GM18511 (cell line): ENCODE data around the gene RIPOR3.
"Not testable (repeated sequence)": the region's sequence is repeated elsewhere in the genome, so short reads cannot be mapped to it uniquely, and the experiment has no call there.

Experiments
- ATAC-seq: cut with Tn5 transposase; IDR thresholded peaks from one replicate; pipeline ENCODE4 v1.9.1; 2021; ENCODE audit warnings: mild to moderate bottlenecking, moderate library complexity; ENCODE audit not compliant: unreplicated experiment

Gene RIPOR3

GRCh38 chr20:50704514-50704913 lies 13.2 kb upstream of the RIPOR3 start:
- ATAC-seq = no peak

GRCh38 chr20:50703651-50704438 lies 12.5 kb upstream of the RIPOR3 start:
- not testable (repeated sequence) for ATAC-seq

DNA sequence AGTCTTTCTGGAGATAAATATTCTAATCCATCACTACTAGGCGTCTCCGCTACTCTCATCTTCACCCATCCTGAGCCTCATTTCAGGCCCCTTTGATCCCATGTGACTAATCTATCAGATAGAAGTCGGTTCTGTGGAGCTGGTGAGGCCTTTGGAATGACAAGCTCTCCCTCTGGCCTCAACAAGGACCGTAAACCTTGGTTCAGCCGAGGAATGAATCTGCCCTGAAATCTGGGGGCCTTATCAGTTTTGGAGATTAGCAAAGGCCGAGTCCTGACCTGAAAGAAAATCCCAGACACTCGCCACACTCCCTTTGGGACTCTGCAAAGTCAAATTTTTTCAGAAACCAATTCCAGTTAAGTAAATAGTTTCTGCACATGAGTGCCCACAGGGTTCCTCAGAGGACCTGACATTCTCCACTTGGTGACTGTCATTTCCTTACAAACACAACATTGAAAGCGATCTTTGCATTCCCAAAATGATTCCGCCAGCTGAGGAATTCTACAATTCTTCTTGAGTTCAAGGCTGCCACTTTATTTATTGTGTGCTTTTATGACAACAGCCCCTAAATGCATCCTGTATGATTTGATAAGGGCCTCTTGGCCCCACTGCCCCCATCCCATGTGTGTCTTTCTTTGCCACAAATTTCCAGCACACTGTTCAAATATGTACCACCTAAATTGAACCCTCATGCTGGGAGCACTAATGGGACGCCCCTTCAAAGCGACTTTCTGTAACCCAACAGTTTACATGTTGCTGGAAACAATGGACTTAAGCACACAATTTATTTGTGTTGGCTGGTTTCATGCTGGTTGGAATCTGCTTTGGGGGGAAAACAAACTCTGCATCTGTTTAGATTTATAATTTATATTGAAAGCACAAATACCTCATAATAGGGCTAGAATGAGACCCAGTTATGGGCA lies 10.0 kb upstream of the RIPOR3 start:
- ATAC-seq = no peak

- ATAC-seq = no peak
Observed at GRCh38 chr20:50699688-50700087, 8.3 kb upstream of the RIPOR3 start.

DNA sequence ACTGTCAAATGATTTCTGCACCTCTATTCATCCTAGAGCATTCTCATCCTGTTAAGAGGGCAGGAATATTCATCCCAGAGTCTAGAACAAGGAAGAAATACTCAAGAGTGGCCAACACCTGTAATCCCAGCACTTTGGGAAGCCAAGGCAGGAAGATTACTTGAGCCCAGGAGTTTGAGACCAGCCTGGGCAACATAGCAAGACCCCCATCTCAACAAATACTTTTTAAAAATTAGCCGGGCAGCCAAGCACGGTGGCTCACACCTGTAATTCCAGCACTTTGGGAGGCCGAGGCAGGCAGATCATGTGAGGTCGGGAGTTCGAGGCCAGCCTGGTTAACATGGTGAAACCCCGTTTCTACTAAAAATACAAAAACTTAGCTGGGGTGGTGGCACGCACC lies 6.9 kb upstream of the RIPOR3 start:
- ATAC-seq = not testable (repeated sequence)

- ATAC-seq = no peak
Observed at GRCh38 chr20:50695135-50695872, 4.0 kb upstream of the RIPOR3 start.

GRCh38 chr20:50694379-50695134 lies 3.2 kb upstream of the RIPOR3 start:
- ATAC-seq = no peak

- ATAC-seq = no peak
Observed at GRCh38 chr20:50693001-50693400, 1.7 kb upstream of the RIPOR3 start.

- ATAC-seq = no peak
Observed at GRCh38 chr20:50692552-50692933, 1.2 kb upstream of the RIPOR3 start.

- no peak for ATAC-seq
Observed at GRCh38 chr20:50691573-50692551, 520 bp upstream of the RIPOR3 start.

GRCh38 chr20:50689864-50690649 lies 1.3 kb downstream of the RIPOR3 start:
- no peak for ATAC-seq

DNA sequence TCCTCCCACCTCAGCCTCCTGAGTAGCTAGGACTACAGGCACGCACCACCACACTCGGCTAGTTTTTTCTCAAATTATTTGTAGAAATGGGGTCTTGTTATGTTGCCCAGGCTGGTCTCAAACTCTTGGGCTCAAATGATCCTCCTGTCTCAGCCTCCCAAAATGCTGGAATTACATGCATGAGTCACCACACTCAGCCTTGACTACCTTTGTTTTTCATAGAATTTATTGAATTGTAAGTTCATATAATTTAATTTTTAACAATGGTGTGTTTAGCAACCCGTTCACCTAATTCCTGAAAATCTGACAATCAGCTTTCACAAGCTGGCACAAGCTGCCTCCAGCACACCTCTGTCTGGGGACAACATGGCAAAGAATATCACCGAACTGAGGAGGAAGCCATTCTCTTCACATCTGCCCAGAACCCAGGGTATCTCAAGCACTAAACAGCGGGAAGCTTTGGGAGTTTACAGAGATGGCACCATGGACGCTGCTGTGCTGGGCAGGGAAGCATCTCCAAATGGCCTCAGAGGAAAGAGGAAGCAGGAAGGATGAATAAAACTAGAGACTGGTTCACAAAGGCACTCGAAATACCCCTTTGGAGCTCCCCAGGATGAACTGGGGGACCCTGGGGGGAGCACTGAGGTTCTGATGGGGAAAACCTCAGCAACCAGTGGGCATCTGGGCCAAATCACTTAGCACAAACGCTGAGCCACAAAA lies 2.9 kb downstream of the RIPOR3 start:
- ATAC-seq = no peak

- no peak for ATAC-seq
Observed at GRCh38 chr20:50686821-50687220, 4.5 kb downstream of the RIPOR3 start.

DNA sequence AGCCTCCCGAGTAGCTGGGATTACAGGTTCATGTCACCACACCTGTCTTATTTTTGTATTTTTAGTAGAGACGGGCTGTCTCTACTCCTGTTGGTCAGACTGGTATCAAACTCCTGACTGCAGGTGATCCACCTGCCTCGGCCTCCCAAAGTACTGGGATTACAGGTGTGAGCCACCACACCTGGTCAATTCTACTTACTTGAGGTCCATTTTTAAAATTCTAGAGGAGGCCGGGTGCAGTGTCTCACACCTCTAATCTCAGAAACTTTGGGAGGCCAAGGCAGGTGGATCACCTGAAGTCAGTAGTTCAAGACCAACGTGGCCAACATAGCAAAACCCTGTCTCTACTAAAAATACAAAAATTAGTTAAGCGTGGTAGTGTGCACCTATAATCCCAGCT lies 7.8 kb downstream of the RIPOR3 start:
- no peak for ATAC-seq

DNA sequence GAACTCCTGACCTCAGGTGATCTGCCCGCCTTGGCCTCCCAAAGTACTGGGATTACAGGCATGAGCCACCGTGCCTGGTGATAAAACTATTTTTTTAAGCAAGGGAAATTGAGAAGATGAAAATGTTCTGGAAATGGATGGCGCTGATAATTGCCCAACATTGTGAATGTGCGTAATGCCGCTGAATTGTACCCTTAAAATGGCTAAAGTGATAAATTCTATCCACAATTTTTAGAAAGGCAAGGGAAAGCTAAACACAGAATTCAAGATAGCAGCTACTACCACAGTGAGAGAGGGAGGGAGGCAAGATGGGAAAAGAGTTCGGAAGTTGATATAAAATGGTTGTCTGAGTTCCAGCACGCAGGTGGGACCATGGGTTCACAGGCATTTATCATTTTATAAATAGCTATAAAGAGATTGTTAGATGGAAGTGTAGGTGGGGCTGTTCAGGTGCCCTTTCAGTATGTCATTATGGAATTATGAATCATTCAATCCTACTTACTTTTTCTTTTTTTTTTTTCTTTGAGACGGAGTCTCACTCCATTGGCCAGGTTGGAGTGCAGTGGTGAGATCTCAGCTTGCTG lies 8.3 kb downstream of the RIPOR3 start:
- no peak for ATAC-seq

- no peak for ATAC-seq
Observed at GRCh38 chr20:50682065-50682464, 9.3 kb downstream of the RIPOR3 start.

- ATAC-seq = no peak
Observed at GRCh38 chr20:50681359-50682064, 9.8 kb downstream of the RIPOR3 start.
